GM11168 (cell line): ENCODE results near the gene CLEC18C.
"Not testable (repeated sequence)": the region's sequence is repeated elsewhere in the genome, so short reads cannot be mapped to it uniquely, and the experiment has no call there.

Experiments
- in situ Hi-C: fragments of 300-500 bp; cut with MboI; formaldehyde crosslinking; loops from one replicate; pipeline ENCODE4 v1.12.0; 2022; ENCODE audit warnings: low sequenced_read_pairs; ENCODE audit not compliant: unreplicated experiment

Gene CLEC18C

DNA sequence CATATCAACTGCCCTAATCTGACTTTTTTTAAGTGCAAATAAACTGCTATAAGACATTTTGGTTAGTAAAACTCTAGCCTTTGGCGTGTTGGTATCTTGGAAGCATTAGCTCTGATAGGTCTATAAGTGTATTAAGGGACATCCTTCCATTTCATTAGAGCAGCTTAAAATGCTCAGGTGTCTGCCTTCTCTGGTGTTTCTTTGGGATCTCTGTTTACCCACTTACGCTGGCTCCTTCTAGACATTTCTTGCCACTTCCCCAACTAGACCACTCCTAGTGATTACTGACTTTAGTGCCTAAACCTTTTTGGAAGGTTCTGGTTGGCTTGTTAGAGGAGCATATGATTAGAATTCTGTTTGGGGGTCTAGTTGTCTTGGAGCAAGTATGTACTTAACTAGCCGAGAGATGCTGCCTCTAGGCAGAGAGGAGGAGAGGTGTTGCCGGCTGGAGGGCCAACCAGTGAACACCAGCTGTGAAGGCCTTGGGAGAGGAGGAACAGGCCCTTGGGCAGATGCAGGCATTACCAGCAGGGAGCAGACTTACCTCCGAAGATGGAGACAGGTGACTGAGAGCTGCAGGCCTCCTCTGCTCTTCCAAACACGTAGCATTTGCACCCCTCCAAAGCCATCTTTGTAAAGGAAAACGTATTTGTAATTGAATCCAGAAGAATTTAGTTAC lies 15.2 kb upstream of the CLEC18C start:
- in situ Hi-C loops, result no loop called here

DNA sequence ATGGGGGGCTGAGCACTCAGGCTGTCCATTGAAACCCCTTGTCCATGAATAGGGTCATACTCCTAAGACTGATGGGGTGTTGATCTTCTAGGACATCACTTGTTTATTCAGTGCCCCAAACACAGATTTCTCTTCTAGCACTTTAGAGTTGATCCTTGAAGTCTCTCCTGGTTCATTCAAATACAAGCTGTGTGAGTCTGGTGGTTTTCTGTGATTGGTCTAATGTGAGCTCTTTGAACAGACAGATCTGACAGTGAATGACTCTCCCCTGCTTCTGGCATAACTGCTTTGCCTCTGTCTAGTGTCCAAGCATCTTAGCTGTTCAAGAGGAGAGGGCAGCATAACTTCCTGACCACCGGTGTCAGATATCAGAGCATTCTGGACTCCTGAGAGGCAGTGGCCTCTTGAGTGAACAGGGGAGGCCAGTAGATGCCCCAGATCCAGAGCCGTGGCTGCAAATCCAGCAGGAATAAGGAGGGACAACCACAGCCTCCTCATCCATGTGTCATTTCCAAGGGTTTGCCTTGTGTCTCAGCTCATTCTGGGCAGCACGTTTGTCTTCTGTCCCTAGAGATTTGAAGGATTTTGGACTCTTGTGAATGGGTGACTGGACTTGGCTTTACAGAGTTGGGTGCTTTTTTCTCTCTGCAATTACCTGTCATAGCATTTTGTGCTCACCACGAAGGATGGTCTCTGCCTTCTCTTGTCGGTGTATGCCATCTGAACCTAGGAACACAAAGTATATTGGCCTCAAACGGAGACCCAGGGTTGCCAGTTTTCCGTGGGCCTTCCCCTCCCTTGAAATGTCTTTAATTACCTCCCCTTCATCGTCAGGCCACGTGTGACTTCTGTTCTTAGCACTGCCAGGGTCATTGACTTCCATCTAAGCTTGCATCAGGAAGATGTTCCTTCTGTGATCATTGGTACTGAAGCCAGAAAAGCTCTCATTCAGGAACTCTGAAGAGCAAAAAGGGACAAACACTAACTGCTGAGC lies 13.9 kb upstream of the CLEC18C start:
- in situ Hi-C loops, result no loop called here

DNA sequence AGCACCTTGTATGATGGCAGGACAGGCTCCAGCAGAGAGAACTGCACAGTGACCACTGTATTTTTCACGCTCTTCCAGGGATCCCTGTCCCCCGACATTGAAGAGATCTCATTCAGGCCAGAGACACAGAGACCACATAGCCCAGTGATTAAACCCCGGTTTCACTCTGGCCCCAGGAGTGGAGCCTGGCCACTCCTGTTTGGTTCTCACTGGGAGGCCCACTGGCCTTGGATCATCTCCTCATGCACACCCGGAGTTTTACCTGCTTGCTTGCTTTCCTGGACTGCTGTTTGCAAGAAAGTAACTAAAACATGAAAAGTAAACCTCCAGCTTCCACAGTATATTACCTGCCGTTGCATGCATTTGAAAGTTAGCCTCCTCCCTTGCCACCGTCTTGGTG lies 13.2 kb upstream of the CLEC18C start:
- in situ Hi-C loops, result no loop called here

DNA sequence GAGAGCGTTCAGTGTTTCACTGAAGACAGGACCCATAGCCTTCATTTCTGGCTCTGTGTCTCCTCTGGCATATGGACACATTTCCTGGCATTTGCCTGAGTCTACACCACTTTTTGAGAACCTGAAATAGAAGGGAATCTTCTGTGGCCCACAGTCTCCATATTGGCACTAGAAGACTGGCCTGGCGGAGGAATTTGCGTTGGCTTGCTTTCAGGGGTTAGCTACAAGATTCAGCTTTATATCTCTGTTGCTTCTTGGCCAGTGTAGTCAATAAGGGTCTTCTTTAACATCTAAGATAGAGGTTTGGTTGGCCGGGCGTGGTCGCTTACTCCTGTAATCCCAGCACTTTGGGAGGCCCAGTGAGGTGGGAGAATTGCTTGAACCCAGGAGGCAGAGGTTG lies 12.8 kb upstream of the CLEC18C start:
- in situ Hi-C loops, result no loop called here

DNA sequence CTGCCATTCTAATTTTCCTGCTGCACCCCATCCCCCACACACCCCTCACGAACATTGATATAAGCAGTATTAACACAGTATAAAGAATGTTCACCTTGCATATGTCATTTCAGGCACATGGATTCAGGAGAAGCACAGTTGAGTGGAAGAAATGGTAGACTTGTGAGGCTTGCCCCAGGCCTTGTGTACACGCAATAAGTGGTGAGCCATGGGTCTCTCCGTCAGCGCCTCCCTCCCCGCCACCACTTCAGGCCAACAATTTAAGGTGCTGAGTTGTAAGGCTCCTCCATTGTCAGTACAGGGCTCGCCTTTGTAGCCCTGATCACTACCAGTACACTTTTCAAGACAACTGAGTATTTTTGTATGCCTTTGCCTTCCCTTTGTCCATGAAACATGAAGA lies 12.2 kb upstream of the CLEC18C start:
- in situ Hi-C loops, result no loop called here

DNA sequence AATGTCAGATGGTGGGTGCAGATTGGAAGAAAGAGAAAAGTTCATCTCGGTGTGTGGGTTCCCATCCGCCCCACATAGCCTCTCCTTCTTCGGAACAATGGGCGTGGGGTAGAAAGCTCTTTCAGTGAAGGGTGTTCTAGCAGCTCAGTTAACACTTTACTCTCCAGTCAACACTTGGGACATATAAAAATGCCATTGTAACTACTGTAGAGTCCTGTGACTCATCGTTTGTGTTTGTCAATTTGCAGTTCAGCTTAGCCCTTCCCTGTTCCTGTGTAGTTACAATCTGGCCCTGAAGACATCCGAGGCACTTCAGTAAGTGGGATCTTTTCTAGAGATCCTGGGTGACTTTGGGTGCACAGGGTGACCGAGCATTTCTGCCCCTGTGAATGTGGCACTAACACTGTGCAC lies 11.5 kb upstream of the CLEC18C start:
- in situ Hi-C loops, result no loop called here

DNA sequence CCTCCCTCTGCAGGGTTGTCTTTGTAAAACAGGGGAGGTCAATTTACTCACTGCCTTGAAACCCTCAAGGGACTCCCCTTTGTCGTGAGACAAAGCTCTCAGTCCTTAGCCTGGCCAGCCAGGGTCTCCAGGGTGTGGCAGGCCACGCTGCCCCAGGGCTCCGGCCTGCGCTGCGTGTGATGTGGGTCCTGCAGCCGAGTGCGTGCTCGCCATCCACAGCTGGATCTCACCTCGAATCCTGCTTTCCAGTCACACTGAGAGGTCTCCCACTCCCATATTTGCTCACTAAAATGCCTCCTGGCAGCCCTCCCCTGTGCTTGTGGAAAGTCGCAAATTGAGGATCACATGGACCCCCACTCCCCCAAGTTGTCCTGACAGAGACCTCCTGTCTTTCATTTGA lies 10.0 kb upstream of the CLEC18C start:
- in situ Hi-C loops, result no loop called here

DNA sequence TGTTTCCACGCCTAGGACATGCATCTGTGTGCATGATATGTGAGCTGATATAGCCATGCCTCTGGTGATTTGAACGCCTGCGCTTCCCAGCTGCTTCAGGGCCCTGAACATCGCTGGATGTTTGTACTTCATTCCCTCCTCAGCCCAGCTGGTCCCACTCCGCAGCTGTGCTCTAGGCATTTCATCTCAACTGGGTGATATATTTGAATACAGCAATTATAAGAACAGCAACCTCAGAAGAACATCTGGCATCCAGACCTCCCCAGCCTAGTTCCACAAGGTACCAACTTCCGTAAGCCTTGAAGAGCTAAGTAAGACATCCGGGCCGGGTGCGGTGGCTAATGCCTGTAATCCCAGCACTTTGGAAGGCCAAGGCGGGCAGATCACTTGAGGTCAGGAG lies 6.9 kb upstream of the CLEC18C start:
- in situ Hi-C loops, result not testable (repeated sequence)

DNA sequence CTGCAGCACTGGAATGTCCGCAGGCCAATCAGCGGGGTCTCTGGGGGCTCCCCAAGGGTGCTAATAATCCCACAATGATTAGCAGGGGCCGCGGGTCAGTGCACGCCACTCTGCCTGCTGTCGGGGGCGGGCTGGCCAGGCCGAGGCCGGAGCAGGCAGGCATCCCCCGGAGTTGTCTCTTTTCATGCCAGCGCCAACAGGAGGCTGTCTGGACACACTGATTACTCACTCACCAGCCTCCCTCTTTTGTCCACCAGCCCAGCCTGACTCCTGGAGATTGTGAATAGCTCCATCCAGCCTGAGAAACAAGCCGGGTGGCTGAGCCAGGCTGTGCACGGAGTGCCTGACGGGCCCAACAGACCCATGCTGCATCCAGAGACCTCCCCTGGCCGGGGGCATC lies 329 bp downstream of the CLEC18C start:
- in situ Hi-C loops, result not testable (repeated sequence)

DNA sequence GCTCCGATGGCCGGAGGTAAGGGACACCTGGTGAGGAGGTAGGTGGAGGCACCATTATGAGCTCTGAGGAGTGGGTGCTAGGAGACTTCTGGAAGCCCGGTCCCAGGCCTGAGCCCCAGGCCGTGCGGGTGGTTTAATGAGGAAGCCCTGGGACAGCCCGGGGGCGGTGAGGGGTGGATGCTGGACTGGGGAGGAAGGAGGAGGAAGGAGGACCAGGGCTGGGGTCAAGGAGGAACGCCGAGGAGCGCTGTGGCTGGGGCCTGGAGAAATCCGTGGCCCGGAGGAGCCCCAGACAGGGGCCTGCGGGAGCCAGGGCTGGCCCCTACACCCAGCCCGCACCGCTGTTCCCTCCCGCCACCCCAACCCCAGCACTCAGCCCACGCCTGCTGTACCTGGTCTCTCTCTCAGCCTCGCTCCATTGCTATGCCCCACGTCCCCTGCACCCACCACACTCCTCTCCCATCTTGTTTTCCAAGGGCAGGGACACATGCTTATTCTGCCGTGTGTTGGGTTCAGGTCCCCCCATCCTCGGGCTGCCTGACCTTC lies 873 bp downstream of the CLEC18C start:
- in situ Hi-C loops, result not testable (repeated sequence)

DNA sequence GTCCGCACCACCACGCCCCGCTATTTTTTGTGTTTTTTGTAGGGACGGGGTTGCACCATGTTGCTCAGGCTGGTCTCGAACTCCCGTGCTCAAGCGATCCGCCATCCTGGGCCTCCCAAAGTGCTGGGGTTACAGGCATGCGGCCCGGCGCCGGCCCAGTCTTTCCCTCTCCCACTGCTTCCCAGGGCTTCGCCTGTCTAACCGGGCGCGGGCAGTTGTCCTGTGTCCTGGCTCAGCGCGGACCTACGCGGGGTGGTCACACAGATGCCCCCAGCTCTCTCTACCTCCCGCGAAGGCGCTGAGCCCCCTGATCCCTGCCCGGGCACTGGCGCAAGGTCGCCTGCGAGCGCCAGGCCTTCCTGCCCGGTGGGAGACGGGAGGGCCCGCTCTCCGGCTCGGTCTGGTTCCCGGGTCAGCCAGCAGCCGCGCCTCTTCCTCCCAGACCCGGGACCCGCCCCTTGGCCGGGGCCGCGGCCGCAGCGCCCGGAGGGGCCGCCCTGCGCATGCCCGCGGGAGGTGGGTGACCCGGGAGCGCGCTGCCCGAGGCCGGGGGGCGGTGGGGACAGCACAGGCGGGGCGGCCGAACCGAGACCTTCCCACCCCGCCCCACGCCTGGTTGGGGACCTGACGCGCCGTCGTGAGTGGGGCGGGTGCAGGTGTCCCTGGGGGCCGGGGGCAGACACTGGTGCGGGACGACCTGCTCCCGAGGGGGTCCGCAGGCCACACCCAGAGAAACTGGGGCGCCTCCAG lies 14.4 kb downstream of the CLEC18C start:
- in situ Hi-C loops, result loop anchor here (25.0 kb wide), 1 partner anchor 226 kb away; the partner anchor contains the start of gene CLEC18A

DNA sequence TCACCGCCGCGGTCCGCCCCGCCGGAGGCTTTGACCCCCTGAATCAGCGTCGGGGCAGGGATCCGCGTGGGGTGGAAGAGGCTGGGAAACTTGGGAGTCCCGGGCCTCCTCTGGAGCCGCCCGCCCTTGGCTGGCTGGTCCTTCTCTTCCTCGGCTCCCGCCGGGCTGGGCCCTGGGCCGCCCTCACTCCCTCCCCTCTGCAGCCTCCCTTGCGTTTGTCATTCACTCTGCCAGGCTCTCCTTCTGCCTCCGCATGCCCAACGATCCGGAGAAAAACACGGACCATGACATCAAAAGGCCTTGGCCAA lies 15.0 kb downstream of the CLEC18C start:
- in situ Hi-C loops, result loop anchor here (25.0 kb wide), 1 partner anchor 226 kb away; the partner anchor contains the start of gene CLEC18A

DNA sequence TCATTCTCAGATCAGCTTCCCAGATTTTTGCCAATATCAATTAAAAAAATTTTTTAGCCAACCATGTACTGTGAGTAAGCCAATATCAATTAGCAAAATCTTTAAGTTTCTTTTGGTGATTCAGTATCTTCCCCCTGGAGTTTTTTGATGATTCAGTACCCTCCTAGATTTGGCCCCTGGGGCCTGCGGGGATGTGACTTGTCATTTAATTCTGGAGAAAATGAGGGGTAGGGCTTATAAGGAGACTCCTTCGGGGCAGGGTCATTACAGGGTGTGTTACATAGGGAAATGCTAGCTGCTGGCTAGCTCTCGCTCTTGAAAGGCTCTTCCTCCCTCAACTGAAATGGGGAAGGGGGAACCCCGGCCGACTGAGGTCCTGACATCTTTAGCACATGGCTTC lies 17.0 kb downstream of the CLEC18C start:
- in situ Hi-C loops, result loop anchor here (25.0 kb wide), 1 partner anchor 228 kb away; the partner anchor contains the start of gene CLEC18A

DNA sequence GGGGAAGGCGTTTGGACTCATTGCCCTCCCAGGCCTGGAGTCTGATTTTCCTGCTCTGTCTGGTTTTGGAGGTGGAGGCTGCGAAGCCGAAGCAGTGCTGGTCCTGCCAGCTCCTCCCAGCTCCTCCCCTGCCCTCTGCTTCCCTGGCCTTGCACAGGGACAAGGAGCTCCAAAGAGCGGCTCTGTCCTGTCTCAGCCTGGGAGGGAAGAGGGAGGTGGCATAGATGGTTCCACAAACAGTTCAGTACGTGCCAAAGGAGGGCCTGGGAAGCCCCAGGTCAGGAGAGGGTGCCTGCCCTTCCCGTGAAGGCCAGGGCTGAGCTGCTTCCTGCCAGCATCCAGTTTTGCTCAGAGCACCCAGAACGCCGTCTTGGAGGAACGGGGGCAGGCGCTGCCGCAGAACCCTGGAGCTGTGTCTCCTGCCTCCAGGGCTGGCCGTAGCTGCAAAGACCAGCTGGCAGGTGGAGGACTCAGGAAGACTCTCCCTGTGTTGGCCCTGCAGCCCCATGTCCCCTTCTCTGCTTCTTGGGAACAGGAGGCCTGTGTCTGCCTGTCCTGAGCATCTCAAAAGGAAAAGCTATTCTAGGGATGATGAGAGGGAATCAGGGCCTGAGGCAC lies 23.2 kb downstream of the CLEC18C start:
- in situ Hi-C loops, result loop anchor here (25.0 kb wide), 1 partner anchor 234 kb away; the partner anchor contains the start of gene CLEC18A

DNA sequence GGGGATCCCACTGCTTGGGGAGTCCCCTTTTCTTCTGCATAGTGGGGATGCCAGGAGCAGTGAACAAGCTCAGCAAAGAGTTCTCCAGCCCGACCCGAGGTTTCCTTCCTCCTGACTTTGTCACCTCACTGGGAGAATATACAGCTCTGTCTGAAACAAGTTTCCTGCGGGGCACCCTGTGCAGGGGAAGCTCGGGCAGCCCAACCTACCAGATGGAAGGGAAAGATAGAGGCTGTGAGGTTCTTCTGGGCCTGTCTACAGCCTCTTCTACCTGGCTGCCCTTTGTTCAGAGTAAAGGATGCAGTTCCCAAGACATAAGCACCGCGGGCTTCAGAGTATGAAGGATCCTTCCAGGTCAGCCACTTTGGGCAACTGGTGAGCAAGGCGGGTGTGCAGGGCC lies 24.0 kb downstream of the CLEC18C start:
- in situ Hi-C loops, result loop anchor here (25.0 kb wide), 1 partner anchor 235 kb away; the partner anchor contains the start of gene CLEC18A

DNA sequence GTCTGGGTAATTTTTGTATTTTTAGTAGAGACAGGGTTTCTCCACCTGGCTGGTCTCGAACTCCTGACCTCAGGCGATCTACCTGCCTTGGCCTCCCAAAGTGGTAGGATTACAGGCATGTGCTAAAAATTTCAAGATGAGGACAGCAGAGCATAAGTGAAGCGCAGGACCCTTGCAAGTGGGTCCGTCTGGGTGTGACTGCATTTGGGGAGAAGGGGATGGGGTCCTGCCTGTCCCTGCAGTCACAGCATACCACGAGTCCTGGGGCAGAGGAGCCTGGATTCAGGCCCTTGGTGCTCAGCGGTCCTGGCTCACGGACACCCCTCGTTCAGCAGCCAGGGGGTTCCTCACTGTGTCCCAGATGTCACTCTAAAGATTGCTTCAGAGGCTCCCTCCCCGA lies 24.6 kb downstream of the CLEC18C start:
- in situ Hi-C loops, result loop anchor here (25.0 kb wide), 1 partner anchor 236 kb away; the partner anchor contains the start of gene CLEC18A

DNA sequence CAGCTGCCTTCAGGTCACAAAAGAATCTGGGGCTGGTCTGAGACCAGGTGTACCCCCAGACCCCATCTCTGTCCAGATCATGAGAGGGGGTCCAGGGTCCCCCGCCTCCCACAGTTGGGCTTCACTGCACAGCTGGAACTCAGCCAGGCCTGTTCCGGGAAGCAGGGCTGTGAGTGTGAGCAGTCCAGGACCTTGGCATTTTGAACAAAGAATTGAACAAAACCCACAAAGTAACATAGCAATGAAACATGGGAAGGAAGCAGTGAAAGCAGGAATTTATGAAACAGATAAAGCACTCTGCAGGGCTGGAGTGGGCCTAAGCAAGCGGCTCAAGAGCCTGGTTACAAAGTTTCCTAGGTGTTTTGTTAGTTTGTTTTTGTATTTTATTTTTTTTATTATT lies 25.1 kb downstream of the CLEC18C start:
- in situ Hi-C loops, result loop anchor here (25.0 kb wide), 1 partner anchor 236 kb away; the partner anchor contains the start of gene CLEC18A

DNA sequence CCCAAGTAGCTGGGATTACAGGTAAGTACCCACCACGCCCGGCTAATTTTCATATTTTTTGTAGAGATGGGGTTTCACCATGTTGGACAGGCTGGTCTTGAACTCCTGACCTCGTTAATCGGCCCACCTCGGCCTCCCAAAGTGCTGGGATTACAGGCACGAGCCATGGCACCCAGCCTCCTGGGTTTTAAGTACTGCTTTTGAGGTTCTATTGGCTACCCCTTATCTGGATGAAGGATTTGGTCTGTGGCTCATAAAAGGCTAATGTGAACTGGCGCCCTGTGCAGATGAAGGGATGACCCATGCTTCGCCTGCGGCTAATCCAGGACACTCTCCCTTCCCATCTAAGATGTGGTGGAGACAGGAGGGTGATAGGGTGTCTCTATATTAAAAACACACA lies 25.6 kb downstream of the CLEC18C start:
- in situ Hi-C loops, result loop anchor here (25.0 kb wide), 1 partner anchor 237 kb away; the partner anchor contains the start of gene CLEC18A

DNA sequence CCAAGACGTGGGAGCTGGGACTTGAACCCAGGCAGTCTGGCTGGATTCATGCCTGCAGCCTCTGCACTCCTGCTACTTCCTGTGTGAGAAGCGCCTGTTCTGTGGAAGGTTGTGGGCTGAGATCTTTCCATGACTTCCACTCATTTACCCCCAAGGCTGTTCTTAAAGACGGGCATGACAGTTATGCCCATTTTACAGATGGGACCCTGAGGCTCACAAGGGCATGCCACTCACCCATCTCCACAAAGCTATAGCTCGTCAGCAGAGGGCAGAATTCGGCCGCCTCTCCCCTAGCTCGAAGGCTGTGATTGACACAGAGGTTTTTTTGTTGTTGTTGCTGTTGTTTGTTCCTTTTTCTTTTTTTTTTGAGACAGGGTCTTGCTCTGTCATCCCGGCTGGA lies 26.5 kb downstream of the CLEC18C start:
- in situ Hi-C loops, result not testable (repeated sequence)

DNA sequence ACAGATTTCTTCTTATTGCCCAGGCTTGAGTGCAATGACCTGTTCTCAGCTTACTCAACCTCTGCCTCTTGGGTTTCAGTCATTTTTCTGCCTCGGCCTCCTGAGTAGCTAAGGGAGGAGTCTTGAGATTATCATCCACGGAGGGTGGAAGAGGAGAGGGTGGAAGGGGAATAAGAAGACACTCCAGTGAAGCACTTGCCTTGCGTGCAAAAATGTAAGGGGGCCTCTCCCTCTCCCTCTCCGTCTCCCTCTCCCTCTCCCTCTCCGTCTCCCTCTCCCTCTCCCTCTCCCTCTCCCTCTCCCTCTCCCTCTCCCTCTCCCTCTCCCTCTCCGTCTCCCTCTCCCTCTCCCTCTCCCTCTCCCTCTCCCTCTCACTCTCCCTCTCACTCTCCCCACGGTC lies 29.9 kb downstream of the CLEC18C start:
- in situ Hi-C loops, result not testable (repeated sequence)
